ENCODE results near the gene NABP2.

NABP2 gene

DNA sequence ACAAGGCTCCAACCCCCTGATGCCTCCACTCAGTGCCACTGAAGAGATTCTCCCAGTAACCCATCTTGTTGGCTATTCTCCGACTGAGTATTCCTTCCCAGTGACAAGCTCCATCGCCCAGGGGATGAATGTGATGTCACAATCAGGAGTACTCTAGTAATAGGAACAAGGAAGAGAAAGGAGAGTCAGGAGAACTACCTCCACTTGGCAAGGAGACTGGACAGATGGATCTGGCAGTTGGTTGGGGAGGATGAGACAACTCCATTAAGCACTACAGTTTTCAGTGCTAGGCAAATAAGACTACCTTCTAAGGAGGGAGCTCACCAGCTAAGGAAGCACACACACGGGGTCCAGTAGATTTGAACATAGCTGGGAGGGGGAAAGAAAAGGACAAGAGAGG, 7.7 kb upstream of the NABP2 start:
- DNase-seq, result no peak

DNA sequence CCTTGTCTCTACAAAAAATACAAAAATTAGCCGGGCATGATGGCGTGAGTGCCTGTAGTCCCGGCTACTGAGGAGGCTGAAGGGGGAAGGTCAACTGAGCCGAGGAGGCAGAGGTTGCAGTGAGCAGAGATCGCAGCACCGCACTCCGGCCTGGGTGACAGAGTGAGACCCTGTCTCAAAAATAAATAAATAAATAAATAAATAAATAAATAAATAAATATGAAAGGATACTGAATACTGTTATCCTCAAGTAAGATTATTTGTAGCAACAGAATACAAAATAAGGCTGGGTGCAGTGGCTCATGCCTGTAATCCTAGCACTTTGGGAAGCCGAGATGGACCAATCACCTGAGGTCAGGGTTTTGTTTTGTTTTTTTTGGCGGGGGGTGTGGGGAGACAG, 4.3 kb upstream of the NABP2 start:
- no peak for DNase-seq

DNA sequence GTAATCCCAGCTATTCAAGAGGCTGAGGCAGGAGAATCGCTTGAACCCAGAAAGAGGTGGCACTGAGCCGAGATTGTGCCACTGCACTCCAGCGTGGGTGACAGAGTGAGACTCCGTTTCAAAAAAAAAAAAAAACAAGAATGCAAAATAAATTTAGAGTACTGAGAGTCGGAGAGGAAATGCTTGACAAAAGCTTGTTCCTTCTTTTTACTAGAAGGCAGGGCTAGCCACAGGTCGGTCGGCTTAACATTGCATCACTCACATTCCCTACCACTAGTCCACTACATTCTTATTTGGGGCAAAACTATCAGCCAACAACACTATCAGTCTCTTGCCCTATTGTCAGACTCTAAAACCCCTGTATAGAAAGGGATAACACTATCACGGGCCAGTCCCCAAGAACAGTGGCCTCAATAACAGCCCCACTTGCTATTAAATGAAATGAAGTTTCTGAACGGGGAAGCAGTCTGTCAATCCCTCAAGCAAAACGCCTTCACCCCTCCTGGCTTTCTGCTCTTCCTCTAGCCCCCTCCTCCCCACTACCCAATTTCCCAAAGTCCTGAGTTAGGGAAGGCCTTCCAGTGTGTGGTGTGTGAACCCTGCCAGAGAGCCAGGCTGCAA, 3.4 kb upstream of the NABP2 start:
- peak; percentile 57 for DNase-seq

DNA sequence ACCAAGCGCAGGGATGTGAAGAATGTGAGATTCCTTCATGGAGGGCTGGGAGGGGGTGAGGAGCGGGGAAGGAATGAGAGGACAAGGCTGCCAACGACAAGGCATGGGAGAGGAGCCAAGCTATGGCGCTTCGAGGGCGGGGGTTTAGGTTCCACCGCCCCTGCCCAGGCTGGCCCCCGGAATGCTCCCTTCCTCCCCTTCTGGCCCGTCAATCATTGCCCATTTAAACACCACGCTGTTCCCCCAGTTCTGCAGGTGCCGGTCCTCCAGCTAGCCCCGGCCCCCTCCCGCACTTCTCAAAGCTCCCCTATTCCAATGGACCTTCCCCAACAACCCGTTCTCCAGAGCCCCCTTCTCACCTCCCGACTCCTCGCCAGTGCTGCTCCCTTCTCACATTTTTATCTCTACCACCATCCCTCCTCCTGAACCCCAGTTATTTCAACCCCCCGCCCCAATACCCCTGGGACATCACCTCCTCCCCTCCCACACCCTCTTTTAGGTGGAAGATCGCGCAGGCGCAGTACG, 2.8 kb upstream of the NABP2 start:
- peak; percentile 57 for DNase-seq

GRCh38 chr12:56221757-56222530, 2.2 kb upstream of the NABP2 start, which contains the start of gene RNF41:
RNF41 (minus strand) TSS chr12:56221922; CDS start chr12:56214047, 7,875 bp downstream.
- peak; percentile 99 for DNase-seq

GRCh38 chr12:56222531-56222895, 1.6 kb upstream of the NABP2 start:
- DNase-seq, result peak; percentile 74

GRCh38 chr12:56223571-56224101, 506 bp upstream of the NABP2 start:
- DNase-seq, result no peak

- DNase-seq, result no peak
These were observed 812 bp downstream of the NABP2 start for GRCh38 chr12:56224954-56225353.

DNA sequence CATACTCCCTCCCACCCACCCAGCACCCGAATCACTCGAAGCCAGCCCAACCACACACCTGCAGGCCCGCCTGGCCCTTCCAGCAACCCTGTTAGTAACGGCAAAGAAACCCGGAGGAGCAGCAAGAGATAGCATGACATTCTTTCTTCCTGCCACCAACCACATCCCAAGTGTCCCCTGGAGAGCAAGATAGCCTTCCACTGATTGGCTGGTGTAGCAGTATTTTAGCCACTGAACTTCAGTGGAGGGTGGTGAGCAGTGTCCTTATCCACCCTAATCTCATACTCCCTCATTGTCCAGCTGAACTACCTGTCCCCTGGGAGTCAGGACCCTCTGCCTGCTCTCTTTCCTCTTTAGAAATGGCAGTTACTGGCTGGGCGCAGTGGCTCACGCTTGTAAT, 4.9 kb downstream of the NABP2 start:
- DNase-seq, result no peak

DNA sequence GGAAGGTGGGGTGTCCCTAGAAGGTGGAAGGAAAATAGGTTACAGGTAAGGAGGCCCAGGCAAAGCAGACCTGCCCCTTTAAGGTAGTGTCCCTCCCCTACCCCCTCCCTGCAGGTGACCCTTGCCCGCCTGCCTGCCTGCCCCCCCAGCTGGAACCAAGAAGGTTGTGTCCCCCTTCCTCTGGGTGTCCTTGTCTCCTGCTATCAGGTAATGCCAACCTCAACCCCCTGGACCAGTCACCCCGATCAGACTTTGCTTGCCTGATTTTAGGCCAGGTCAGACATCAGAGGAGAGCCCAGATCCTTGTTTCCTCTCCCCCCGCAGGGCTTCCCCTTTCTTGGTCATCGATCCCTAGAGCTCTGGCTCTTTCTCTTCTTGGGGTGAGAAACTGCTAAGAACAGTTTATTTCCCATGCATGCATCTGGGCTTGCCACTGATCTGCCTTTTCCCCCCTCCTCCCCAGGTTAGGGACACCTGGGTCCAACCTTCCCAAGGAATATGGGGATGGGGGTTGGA, 5.8 kb downstream of the NABP2 start, which contains the start of gene SLC39A5:
Gene SLC39A5 (plus strand): TSS at position 136 of the 516 bp plus-strand sequence. CDS start 1,224 bp downstream, outside the sequence.
- no peak for DNase-seq

DNA sequence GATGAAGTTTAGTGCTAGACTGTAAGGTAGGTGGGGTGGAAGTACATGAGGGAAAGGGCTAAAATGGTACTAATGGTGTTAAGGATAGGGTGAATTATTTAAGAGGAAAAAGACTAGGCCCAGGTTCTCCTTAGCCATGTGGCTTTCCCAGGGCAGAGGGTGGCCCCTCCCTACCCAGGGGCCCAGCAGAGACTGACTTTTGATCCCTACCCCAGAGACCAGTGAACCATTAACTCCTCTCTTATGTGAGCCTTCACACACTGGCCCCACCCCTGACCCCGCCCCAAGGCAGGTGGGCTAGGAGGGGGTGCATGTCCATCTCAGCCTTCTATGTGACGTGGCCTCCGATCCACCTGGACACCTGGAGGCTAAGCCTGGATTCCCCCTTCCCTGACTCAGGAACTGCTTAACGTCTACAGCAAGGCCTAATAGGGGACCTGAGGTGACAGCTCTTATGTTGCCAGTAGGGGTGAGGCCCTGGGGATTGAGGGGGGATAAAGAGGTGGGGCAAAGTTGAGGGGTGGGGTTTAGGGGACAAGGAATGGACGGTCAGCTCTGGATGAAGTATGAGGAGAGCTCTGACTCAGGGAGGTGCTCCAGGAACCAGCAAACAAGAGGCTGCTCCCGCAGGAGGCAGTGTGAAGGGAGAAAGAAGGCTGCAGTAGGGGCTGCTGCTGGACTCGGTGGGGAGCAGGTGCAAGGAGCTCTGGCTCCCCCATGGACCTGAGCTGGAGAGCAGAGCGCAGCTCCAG, 6.5 kb downstream of the NABP2 start:
- peak; percentile 34 for DNase-seq

GRCh38 chr12:56231184-56231582, 7.0 kb downstream of the NABP2 start:
- DNase-seq, result no peak

DNA sequence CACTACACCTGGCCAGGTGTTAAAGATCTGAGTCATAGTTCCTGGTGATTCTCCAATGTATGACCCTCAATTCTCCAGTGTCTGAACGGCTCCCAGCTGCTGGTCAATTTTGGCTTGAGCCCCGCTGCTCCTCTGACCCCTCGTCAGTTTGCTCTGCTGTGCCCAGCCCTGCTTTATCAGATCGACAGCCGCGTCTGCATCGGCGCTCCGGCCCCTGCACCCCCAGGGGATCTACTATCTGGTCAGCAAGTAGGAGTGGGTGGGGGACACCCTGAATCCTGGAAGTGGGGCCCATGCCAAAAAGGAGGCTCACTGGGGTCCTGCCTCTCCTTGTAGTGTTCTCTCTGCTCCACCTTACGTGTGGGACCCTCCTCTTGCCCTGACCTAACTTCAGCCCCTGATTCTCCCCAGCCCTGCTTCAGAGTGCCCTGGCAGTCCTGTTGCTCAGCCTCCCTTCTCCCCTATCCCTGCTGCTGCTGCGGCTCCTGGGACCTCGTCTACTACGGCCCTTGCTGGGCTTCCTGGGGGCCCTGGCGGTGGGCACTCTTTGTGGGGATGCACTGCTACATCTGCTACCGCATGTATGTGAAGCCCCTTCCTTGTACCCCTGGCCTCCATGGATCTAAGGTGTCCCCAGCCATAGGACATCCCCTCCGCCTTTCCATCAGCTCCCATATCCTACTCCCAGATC, 10.7 kb downstream of the NABP2 start:
- no peak for DNase-seq

- DNase-seq, result no peak
These were observed 11.9 kb downstream of the NABP2 start for GRCh38 chr12:56236091-56236490.

DNA sequence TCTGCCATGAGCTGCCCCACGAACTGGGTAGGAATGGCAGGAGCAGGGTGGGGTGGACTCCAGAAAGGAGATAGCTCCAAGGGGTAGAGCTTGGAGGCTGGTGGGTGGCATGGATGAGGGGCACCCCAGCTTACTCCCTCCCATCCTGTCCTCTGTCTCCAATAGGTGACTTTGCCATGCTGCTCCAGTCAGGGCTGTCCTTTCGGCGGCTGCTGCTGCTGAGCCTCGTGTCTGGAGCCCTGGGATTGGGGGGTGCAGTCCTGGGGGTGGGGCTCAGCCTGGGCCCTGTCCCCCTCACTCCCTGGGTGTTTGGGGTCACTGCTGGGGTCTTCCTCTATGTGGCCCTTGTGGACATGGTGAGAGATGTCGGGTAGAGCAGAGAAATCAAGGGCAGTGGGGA, 12.8 kb downstream of the NABP2 start:
- no peak for DNase-seq

GRCh38 chr12:56237552-56237951, 13.4 kb downstream of the NABP2 start:
- DNase-seq, result no peak

- DNase-seq, result no peak
These were observed 17.5 kb downstream of the NABP2 start for GRCh38 chr12:56241424-56242303.

DNA sequence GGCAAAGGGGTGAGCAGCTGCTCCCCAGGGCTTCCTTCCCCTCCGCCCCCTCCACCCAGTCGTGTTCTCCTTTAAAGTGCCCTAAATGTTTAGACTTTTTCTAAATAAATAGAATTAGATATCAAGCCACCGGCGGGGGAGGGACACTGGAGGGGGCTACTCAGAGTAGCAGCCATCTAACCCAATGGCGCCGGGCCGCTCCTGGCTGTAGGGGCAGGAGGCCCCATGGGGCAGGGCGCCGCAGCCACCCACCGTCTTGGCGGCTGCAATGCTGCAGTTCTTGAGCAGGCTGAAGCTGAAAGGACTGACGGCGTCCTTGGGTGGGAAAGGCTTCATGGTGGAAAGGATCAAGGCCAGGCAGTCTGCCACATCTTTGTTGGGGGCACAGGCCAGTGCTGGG, 18.8 kb downstream of the NABP2 start:
- DNase-seq, result no peak

- no peak for DNase-seq
These were observed 19.6 kb downstream of the NABP2 start for GRCh38 chr12:56243731-56244181.

DNA sequence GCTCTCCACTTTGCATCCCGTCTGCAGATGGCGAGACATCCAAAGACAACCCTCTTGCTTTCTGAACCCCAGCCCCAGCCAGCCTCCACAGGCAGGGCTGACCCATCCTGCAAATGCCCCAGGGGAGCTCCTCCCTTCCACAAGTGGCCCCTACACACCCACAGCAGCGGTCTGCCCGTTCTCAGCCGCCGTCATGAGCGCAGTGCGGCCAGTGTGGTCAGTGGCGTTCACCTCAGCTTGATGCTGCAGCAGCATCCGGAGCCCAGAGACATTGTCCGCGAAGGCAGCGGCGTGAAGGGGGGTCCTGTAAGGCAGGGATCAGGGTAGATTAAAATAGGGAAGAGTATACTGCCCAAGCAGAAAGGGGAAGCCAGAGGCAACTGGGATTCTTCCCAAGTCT, 20.4 kb downstream of the NABP2 start:
- no peak for DNase-seq

- DNase-seq, result no peak
These were observed 23.8 kb downstream of the NABP2 start for GRCh38 chr12:56247923-56248322.
